ENCODE data around the gene ZNHIT2. TPM values are rescaled to one million over a fixed set of nuclear protein-coding genes. Genes with fewer than 3 reads are reported as not detected.

The ZNHIT2 gene
- total and polyA plus RNA-seq, 2 of the 13 experiments (the other 11 are each of a cell fraction or from before 2014, with no cell fraction given) = 1.1 to 6.5 TPM

GRCh38 chr11:65165410-65166317 is 48.2 kb upstream of the ZNHIT2 start (continued):
- TF ChIP-seq SYNCRIP (IDR thresholded peaks at IDR 0.05; ENCODE audit: insufficient read depth, low read depth, low read length) (no peak), ATF4 (CRISPR knock-in tag; IDR thresholded peaks at IDR 0.05) (no peak), ZSCAN22 (CRISPR knock-in tag; IDR thresholded peaks at IDR 0.05) (no peak), ZNF558 (CRISPR knock-in tag; IDR thresholded peaks at IDR 0.05; ENCODE audit: borderline replicate concordance) (no peak), SRSF1 (optimal IDR thresholded peaks at IDR 0.05; ENCODE audit: low read depth, low read length) (peak; percentile 59), NR0B2 (CRISPR knock-in tag; IDR thresholded peaks at IDR 0.05) (no peak), ONECUT2 (CRISPR knock-in tag; IDR thresholded peaks at IDR 0.05) (peak; percentile 97), MXI1 (IDR thresholded peaks at IDR 0.05; ENCODE audit: borderline replicate concordance, low read depth, low read length) (0 out of 3 replicates have a peak, but pooled peaks have one; percentile 0), ZBTB8A (CRISPR knock-in tag; IDR thresholded peaks at IDR 0.05; ENCODE audit: borderline replicate concordance, low read depth) (no peak), BRCA1 (CRISPR knock-in tag; IDR thresholded peaks at IDR 0.05) (no peak), ZBTB20 (CRISPR knock-in tag; IDR thresholded peaks at IDR 0.05; ENCODE audit: borderline replicate concordance, low read depth) (peak; percentile 92), RNF2 (conservative IDR thresholded peaks at IDR 0.05; ENCODE audit: low read depth) (peak; percentile 86; the same call in 1 of the 2 replicates), KDM3A (CRISPR knock-in tag; IDR thresholded peaks at IDR 0.05; ENCODE audit: low read depth) (no peak; the same call in 1 of the 2 replicates), EHMT2 (IDR thresholded peaks at IDR 0.05; ENCODE audit: borderline replicate concordance, low read depth, low read length) (no peak), MXD4 (CRISPR knock-in tag; IDR thresholded peaks at IDR 0.05) (no peak), NCOR1 (IDR thresholded peaks at IDR 0.05; ENCODE audit: borderline replicate concordance, low read length) (peak; percentile 81), RORA (CRISPR knock-in tag; IDR thresholded peaks at IDR 0.05) (no peak), SRSF9 (IDR thresholded peaks at IDR 0.05; ENCODE audit: borderline replicate concordance, insufficient read depth, low read depth, low read length, poor library complexity, severe bottlenecking) (no peak), CHD2 (IDR thresholded peaks at IDR 0.05; ENCODE audit: low read depth, low read length) (no peak), ZNF615 (CRISPR knock-in tag; IDR thresholded peaks at IDR 0.05; ENCODE audit: borderline replicate concordance) (0 out of 2 replicates have a peak, but pooled peaks have one; percentile 21), DNMT3B (CRISPR knock-in tag; conservative IDR thresholded peaks at IDR 0.05) (0 out of 2 replicates have a peak, but pooled peaks have one; percentile 90), ZBTB4 (CRISPR knock-in tag; IDR thresholded peaks at IDR 0.05; ENCODE audit: borderline replicate concordance) (no peak), ZBTB34 (CRISPR knock-in tag; IDR thresholded peaks at IDR 0.05) (peak; percentile 75; the same call in 1 of the 2 replicates)
